ENCODE results near the gene DNAJC30.
"Not testable (repeated sequence)": the region's sequence is repeated elsewhere in the genome, so short reads cannot be mapped to it uniquely, and the experiment has no call there.

The DNAJC30 gene

GRCh38 chr7:73680501-73680900, 2.8 kb downstream of the DNAJC30 start:
- no peak for DNase-seq

DNA sequence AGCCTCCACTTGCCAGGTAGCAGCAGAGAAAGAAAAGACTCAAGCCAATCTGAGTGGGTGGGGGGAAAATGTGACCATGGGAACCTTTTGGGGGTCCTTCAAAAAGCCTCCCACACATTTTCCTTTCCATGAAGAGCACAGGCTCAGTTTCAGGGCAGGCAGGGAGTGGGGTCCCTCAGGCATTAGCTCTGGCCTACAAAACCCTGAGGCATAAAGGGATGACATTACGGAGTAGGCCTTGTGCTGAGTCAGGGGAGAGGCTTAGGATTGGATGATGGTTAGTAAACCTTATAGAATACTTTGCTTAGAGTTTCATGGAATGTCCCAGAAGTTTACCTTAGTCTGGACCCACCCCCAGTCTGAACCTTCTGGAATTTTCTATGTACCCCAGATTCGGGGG, 3.5 kb downstream of the DNAJC30 start:
- no peak for DNase-seq

DNA sequence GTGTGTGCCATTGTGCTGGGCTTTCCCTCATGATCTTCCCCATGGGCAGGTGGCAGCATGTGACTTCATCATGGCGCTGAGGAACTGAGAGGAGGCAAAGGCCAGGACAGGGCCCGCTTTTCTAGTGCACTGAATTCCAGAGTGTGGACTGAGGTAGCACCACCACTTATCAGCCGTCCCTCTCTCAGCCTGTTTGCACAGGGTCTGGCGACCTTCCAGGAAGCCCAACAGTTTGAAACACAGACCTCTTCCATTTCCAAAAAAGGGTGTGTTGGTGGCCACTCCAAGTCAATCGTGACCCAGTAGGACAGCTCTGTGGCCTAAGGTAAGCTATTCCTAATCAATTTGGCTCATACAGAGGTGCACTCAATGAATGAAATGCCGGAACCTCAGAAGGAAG, 4.4 kb downstream of the DNAJC30 start:
- no peak for DNase-seq

- not testable (repeated sequence) for DNase-seq
Observed at GRCh38 chr7:73676062-73676461, 7.2 kb downstream of the DNAJC30 start.

- no peak for DNase-seq
Observed at GRCh38 chr7:73674468-73675124, 8.7 kb downstream of the DNAJC30 start.

DNA sequence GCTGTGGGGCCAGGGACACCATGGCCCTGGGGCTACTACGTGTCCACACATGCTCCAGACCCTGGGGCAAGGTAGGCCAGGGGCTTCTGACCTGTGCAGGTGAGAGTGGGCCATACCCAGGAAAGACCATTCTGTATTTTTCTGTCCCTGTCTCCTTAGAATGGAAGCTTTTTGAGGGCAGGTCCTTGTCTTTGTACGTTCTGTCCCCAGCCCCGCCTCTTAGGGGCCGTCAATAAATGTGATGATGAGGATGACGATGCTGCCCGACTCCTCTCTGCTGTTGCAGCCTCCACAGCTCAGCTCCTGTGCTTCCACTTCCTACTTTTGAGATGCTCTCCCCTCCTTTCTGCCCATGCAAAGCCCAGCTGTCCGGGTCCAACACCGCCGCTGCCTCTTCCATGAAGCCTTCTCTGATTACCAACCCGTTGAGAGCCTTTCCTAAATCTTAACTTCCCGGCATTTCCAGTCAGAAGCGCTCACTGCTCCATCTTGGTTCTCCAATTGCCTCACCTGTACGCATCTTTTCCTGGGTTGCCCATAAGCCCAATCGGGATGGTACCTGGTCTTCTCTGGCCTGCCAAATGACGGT, 11.3 kb downstream of the DNAJC30 start:
- DNase-seq, result no peak

- DNase-seq, result no peak
Observed at GRCh38 chr7:73671322-73671661, 12.0 kb downstream of the DNAJC30 start.

DNA sequence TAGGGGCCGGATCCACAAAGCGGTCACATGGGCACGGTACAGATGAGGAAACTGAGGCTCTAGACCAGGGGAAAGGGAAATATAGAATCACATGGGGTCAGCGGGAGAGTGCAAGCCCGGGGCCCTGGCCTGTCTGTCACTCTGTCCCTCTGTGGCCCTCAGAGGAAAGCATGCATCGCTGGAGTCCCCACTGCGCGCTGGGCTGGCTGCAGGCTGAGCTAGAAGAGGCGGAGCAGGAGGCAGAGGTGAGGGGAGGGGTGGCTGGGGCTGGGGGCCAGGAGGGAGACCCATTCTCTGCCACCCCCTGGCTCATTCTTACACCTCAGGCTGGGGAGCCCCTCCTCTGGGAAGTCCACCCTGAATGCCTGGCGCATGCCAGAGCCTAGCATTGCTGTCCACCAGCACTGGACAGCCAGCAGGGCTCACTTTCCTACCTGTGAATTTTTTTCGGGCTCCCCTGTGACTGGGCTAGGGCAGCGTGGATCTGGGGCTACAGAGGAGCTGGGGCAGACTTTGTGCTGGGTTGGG, 13.3 kb downstream of the DNAJC30 start:
- DNase-seq, result no peak

DNA sequence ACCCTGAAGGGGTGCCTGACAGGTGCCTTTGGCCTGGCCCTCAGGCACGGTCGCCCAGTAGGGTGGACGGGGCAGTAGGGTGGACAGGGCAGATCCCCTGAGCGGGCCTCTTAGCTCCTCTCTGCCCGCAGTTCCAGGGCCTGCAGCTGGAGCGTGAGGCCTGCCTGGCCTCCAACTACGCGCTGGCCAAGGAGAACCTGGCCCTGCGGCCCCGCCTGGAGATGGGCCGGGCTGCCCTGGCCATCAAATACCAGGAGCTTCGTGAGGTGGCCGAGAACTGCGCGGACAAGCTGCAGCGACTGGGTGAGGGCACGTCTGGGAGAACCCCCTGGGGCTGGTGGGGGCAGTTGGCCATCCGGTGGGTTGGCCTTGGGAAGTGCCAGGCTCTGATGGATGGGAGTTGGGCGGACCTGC, 14.0 kb downstream of the DNAJC30 start:
- no peak for DNase-seq

GRCh38 chr7:73668886-73669230, 14.4 kb downstream of the DNAJC30 start:
- DNase-seq, result no peak

- no peak for DNase-seq
Observed at GRCh38 chr7:73668103-73668885, 15.0 kb downstream of the DNAJC30 start.

- peak; percentile 90 to 91 for DNase-seq
Observed at GRCh38 chr7:73667344-73668102, 15.7 kb downstream of the DNAJC30 start, which contains the start of gene VPS37D. TSS of gene VPS37D (plus strand) at chr7:73667831. CDS start at chr7:73667959, 128 bp downstream.

DNA sequence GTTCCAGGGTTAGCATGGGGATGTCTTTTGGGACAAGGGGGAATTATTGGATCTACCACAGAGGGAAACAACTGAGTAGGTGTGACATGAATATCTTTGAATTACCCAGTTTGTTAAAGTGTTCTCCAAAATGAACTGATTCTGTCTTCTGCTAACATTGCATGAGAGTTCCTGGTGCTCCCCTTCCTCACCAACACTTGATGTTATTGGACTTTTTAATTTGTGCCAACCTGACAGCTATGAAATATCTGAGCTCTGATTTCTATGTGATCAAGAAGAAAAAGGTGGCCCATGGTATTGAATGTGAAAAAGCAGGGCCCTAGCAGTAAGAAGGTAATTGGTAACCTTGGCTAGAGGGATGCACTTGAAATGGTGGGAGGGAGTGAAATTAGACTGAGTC, 20.2 kb downstream of the DNAJC30 start:
- DNase-seq, result no peak

DNA sequence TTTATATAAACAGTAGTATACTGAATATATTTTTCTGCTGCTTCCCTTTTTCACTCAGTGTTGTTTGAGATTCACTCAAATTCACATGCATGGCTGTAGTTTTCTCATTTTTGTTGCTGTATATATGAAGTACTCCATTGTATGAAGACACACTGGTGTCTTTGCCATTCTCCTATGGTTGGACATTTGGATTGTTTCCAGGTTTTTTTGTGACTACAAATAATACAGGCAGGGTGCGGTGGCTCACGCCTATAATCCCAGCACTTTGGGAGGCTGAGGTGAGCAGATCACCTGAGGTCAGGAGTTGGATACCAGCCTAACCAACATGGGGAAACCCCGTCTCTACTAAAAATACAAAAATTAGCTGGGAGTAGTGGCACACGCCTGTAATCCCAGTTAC, 22.7 kb downstream of the DNAJC30 start:
- not testable (repeated sequence) for DNase-seq

DNA sequence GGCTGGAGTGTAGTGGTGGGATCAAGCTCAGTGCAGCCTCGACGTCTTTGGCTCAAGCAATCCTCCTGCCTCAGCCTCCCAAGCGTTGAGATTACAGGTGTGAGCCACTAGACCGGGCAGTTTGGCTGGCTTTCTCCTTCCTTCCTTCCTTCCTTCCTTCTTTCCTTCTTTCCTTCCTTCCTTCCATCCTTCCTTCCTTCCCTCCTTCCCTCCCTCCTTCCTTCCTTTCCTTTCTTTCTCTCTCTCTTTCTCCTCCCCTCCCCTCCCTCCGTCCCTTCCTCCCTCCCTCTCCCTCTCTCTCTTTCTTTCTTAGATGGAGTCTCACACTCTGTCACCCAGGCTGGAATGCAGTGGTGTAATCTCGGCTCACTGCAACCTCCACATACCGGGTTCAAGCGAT, 23.3 kb downstream of the DNAJC30 start:
- DNase-seq, result no peak

DNA sequence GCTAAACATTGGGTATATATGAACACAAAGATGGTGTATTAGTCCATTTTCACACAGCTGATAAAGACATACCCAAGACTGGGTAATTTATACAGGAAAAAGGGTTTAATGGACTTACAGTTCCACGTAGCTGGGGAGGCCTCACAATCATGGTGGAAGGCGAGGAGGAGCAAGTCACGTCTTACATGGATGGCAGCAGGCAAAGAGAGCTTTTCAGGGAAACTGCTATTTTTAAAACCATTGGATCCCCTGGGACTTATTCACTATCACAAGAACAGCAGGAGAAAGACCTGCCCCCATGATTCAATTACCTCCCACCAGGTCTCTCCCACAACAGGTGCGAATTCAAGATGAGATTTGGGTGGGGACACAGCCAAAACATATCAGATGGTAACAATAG, 27.9 kb downstream of the DNAJC30 start:
- DNase-seq, result not testable (repeated sequence)

GRCh38 chr7:73652541-73652949, 30.7 kb downstream of the DNAJC30 start:
- DNase-seq, result no peak

DNA sequence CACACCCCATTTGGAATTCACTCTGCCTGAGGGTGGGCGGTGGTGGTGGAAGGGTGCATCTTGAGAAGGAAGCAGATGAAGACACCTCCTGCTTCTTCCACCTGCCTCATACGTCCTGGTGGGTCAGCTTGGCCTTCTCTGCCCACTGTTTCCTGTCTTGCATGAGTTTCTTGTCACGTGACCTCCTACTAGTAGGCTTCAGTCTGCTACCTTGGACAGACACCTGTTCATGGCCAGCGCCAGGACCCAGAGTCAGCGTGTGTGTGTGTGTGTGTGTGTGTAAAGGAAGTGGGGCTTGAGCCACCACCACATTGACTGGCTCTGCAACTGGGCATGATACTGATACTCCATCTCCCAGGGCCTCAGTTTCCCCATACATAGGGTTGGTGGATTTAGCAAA, 32.7 kb downstream of the DNAJC30 start:
- no peak for DNase-seq

- no peak for DNase-seq
Observed at GRCh38 chr7:73649576-73649975, 33.7 kb downstream of the DNAJC30 start.

DNA sequence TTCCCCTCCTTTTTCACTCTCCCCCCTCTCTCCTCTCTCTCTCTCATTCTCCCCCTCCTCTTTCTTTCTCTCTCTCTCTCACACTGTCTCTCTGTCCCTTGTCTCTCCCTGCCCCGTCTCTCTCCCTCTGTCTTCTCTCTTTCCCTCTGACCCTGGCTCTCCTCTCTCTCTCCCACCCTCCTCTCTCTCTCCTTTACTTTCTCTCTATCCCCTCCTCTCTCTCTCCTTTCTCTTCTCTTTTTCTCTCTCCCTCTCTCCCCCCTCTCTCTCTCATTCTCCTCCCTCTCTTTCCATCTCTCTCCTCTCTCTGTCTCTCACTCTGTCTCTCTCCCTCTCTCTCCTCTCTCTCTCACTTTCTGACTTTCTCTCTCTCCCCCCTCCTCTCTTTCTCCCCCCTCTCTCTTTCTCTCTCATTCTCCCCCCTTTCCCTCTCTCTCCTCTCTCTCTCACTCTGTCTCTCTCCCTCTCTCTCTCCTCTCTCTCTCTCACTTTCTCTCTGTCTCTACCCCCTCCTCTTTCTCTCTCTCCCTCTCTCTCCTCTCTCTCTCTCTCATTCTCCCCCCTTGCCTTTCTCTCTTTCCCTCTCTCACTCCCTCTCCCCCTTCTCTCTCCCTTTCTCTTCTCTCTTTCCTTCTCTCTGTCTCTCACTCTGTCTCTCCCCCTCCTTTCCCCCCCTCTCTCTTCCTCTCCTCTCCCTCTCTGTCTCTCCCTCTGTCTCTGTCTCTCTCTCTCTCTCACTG, 34.5 kb downstream of the DNAJC30 start:
- no peak for DNase-seq

GRCh38 chr7:73647725-73648592, 35.3 kb downstream of the DNAJC30 start:
- peak in 1 of 2 experiments; percentile 22 for DNase-seq

Measured in activated CD4-positive, alpha-beta T cell treated with anti-CD3 and anti-CD28 coated beads, Interleukin-2, amount 50 U/mL, for 4 hours (primary cell).